ENCODE data around the gene SLC13A4.

Gene SLC13A4

DNA sequence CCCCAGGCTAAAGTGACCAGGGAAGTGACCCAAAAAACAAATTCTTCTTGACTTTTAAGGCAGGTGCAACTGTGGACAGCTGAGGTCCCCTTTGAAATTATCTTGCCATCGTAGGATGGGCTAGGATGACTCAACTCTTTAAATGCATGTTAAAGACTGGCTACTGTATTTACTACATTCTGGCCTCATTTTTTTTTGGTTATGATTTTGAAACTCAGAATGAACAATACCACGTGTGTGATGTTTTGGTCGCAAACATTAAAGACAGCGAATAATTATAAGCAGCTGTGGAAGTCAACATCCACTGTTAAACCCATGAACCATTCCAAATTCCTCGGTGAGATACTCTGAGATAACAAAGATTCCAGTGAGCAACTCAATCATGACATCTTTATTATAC is 1.2 kb upstream of the SLC13A4 start:
- H3K27me3 ChIP-seq (ENCODE audit: insufficient read depth, poor library complexity, severe bottlenecking) = no peaks in the 10 kb centered on the region
- H3K27ac ChIP-seq (replicated peaks) = no peak overlapping the region
- DNase-seq (ENCODE audit: low read depth in 1 of 2, low spot score in 1 of 2) = no peak
- H3K4me3 ChIP-seq (replicated peaks; ENCODE audit: insufficient read depth, low read length) = no peak overlapping the region
- TF ChIP-seq, protein P1, sequence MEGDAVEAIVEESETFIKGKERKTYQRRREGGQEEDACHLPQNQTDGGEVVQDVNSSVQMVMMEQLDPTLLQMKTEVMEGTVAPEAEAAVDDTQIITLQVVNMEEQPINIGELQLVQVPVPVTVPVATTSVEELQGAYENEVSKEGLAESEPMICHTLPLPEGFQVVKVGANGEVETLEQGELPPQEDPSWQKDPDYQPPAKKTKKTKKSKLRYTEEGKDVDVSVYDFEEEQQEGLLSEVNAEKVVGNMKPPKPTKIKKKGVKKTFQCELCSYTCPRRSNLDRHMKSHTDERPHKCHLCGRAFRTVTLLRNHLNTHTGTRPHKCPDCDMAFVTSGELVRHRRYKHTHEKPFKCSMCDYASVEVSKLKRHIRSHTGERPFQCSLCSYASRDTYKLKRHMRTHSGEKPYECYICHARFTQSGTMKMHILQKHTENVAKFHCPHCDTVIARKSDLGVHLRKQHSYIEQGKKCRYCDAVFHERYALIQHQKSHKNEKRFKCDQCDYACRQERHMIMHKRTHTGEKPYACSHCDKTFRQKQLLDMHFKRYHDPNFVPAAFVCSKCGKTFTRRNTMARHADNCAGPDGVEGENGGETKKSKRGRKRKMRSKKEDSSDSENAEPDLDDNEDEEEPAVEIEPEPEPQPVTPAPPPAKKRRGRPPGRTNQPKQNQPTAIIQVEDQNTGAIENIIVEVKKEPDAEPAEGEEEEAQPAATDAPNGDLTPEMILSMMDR (IDR thresholded peaks at IDR 0.05; ENCODE audit: insufficient read depth, low read length) = no peak
- TF ChIP-seq GABPA (IDR thresholded peaks at IDR 0.05; ENCODE audit: low read depth) (no peak), REST (IDR thresholded peaks at IDR 0.05; ENCODE audit: insufficient replicate concordance, low read depth) (no peak)

GRCh38 chr7:135726911-135727673 is 894 bp downstream of the SLC13A4 start:
- no peaks in the 10 kb centered on the region for H3K27me3 ChIP-seq (ENCODE audit: insufficient read depth, poor library complexity, severe bottlenecking)
- no peak for DNase-seq (ENCODE audit: low read depth in 1 of 2, low spot score in 1 of 2)
- H3K27ac ChIP-seq (replicated peaks) = no peak overlapping the region
- no peak overlapping the region for H3K4me3 ChIP-seq (replicated peaks; ENCODE audit: insufficient read depth, low read length)
- TF ChIP-seq GABPA (IDR thresholded peaks at IDR 0.05; ENCODE audit: low read depth) (no peak), POLR2AphosphoS5 (IDR thresholded peaks at IDR 0.05; ENCODE audit: low read depth) (no peak), REST (IDR thresholded peaks at IDR 0.05; ENCODE audit: insufficient replicate concordance, low read depth) (no peak), SPI1 (IDR thresholded peaks at IDR 0.05; ENCODE audit: borderline replicate concordance, low read depth) (no peak)
- TF ChIP-seq, protein P1 (IDR thresholded peaks at IDR 0.05; ENCODE audit: insufficient read depth, low read length) = no peak

DNA sequence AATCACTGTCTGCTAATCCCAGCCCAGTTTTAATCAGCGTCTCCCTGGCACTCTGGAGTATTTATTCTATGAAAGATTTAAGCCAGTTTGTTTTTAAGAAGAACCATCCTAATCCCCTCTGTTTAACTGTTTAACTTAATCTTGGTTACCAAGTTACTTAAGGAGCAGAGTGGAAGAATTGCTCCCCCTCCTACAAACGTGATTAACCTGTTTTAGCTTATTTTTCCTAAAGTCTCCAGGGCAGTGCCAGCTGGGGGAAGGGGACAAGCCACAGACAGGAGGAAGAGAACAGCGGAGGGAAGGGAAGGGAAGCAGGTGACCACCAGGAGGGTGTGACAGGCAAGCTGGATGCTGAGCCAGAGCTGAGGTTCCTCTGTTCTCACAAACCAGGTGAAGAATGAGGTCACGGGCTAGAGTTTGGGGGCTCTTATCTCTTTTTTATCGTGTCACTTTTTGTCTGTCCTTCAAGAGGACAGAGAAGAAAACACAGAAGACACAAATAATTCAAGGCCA is 1.7 kb downstream of the SLC13A4 start:
- no peak for DNase-seq (ENCODE audit: low read depth in 1 of 2, low spot score in 1 of 2)
- H3K4me3 ChIP-seq (replicated peaks; ENCODE audit: insufficient read depth, low read length) = no peak overlapping the region
- no peak for TF ChIP-seq SPI1 (IDR thresholded peaks at IDR 0.05; ENCODE audit: borderline replicate concordance, low read depth)
- TF ChIP-seq, protein P1 (IDR thresholded peaks at IDR 0.05; ENCODE audit: insufficient read depth, low read length) = no peak
- no peak for TF ChIP-seq POLR2AphosphoS5 (IDR thresholded peaks at IDR 0.05; ENCODE audit: low read depth)
- TF ChIP-seq REST (IDR thresholded peaks at IDR 0.05; ENCODE audit: insufficient replicate concordance, low read depth) = no peak
- TF ChIP-seq GABPA (IDR thresholded peaks at IDR 0.05; ENCODE audit: low read depth) = no peak
- H3K27ac ChIP-seq (replicated peaks) = no peak overlapping the region
- H3K27me3 ChIP-seq (ENCODE audit: insufficient read depth, poor library complexity, severe bottlenecking) = no peaks in the 10 kb centered on the region

Data from HL-60 (cell line).